ENCODE measurements around the gene RFPL3. TPM values are rescaled to one million over a fixed set of nuclear protein-coding genes. Genes with fewer than 3 reads are reported as not detected.

RFPL3 gene
- polyA plus RNA-seq, 6 donors from 2014 or later = not detected

DNA sequence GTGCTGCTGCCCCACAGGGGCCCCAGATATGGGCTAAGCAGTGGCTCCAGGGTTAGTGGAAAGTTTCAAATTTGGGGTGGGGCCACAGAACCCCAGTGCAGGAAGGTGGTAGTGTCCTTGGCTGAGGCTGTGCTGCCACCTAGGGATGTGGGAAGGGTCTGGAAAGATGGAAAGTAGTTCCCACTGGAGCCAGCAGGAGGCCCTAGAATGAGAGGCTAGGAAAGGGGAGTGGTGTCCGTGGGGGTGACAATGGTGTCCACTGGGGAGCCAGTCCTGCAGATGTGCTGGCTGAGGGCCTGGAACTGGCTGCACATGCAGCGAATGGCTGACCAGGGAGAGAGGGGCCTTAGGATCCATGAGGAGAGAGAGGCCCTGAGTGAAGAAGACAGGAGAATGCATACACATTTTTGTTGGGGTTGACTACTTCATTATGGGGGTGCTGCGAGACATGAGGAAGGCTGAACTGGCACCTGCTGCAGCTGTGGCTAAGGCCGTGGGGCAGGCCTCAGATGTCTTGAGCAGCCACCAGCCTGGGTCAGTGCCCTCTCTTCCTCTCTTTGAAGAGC lies 21.1 kb downstream of the RFPL3 start:
- no peaks in the 10 kb centered on the region for H3K9me3 Mint-ChIP-seq
- H3K36me3 Mint-ChIP-seq = no peaks in the 10 kb centered on the region
- H3K4me1 Mint-ChIP-seq = no peaks in the 10 kb centered on the region
- DNase-seq (no peak), ATAC-seq (ENCODE audit: low read depth in 2 of 2) (no peak)
- H3K27me3 Mint-ChIP-seq = peaks cover 0 to 5% (median 0%) of the 10 kb centered on the region in 3 donors
- no peak overlapping the region for H3K4me3 Mint-ChIP-seq
- peak overlapping the region in 2 of 6 donors; percentile 26 to 27 for H3K27ac Mint-ChIP-seq

DNA sequence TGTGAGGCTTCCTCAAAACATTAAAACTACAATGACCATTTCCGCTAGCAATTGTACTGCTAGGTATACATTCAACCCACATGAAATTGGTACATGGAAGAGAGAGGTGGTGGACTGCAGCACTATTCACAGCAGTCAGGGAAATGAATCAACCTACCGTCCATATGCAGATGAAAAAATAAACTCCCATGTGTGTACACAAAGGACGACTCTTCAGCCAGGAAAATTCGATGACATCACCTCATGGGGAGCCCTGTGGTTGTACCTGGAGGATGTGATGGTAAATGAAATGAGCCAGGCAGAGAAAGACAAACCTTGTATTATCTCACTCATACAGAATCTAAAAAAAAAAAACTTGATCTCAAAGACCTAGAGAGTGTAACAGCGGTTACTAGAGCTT lies 23.3 kb downstream of the RFPL3 start:
- Mint-ChIP-seq H3K27ac (no peak overlapping the region), H3K36me3 (no peaks in the 10 kb centered on the region), H3K9me3 (no peaks in the 10 kb centered on the region), H3K4me3 (no peak overlapping the region), H3K4me1 (no peaks in the 10 kb centered on the region), H3K27me3 (peaks cover 0 to 5% (median 0%) of the 10 kb centered on the region in 3 donors)
- DNase-seq = no peak
- no peak for ATAC-seq (ENCODE audit: low read depth in 2 of 2)

DNA sequence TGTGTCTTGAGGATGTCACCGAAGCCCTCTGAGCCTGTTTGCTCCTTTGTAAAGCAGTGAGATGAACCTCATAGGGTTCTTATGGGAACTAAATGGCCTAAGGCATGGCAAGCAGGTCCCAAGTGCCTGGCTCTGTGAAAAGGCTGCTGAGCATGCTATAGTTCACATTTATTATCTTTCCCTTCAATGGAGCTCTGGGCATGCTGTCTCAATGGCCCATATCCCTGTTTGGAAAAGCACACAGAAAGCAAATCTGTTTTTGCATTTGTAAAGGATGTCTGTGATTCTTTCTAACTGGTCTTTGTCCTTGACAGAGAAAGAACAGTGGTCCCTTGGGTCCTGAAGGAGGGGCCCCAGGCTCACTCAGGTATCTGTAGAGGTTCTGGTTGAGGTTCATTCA lies 28.0 kb downstream of the RFPL3 start:
- no peaks in the 10 kb centered on the region for H3K4me1 Mint-ChIP-seq
- peak overlapping the region in 2 of 6 donors; percentile 21 to 65 for H3K27ac Mint-ChIP-seq
- H3K27me3 Mint-ChIP-seq = no peaks in the 10 kb centered on the region
- DNase-seq (no peak), ATAC-seq (ENCODE audit: low read depth in 2 of 2) (no peak)
- no peaks in the 10 kb centered on the region for H3K9me3 Mint-ChIP-seq
- peaks cover 10 to 25% of the 10 kb centered on the region in 2 donors for H3K36me3 Mint-ChIP-seq
- no peak overlapping the region for H3K4me3 Mint-ChIP-seq

DNA sequence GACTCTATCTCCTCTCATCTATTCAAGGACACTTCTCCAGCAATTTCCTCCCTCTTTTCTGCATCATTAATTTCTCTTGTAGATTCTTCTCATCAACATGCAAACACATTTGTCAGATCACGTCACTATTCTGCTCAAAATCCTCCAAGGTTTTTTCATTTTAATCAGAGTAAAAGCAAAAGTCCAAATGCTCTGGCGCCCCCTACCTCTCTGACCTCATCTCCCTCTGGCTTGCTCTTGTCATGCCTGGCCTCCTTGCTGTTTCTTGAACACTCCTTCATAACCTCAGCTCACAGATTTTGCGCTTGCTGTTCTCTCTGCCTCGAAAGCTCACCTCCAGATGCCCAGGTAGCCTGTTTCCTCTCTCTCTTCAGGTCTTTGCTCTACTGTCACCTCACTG lies 32.0 kb downstream of the RFPL3 start:
- Mint-ChIP-seq H3K36me3 (peaks cover 24 to 33% of the 10 kb centered on the region in 2 donors), H3K4me1 (peaks cover 0 to 4% (median 0%) of the 10 kb centered on the region in 3 donors), H3K27me3 (no peaks in the 10 kb centered on the region), H3K4me3 (peak overlapping the region in 1 of 8 donors; percentile 25), H3K9me3 (no peaks in the 10 kb centered on the region), H3K27ac (peak overlapping the region in 3 of 6 donors; percentile 14 to 72 (median 59))
- ATAC-seq (ENCODE audit: low read depth in 2 of 2) = no peak
- DNase-seq = no peak

DNA sequence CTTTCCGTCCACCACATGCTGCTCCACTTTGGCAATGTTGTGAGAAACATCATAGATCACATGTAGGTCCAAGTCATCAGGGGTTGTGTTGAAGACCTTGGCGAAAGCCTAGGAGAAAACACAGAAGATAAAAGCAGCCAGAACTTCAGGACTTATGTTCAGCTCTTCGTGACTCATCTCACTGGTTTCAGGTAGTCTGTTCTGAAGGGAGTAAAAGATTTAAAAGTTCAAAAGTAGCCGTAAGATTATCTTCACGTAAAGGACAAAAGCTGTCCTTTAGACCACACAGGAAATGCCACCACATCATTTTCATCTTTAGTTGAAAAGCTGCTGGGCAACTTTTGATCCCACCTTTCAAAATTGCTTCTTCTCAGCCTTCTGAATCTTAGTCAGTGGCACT lies 37.4 kb downstream of the RFPL3 start:
- no peaks in the 10 kb centered on the region for H3K9me3 Mint-ChIP-seq
- peaks cover 29 to 40% of the 10 kb centered on the region in 2 donors for H3K36me3 Mint-ChIP-seq
- H3K27me3 Mint-ChIP-seq = no peaks in the 10 kb centered on the region
- H3K4me3 Mint-ChIP-seq = no peak overlapping the region
- DNase-seq (no peak), ATAC-seq (ENCODE audit: low read depth in 2 of 2) (no peak)
- H3K4me1 Mint-ChIP-seq = peaks cover 0 to 8% (median 0%) of the 10 kb centered on the region in 3 donors
- peak overlapping the region in 1 of 6 donors; percentile 38 for H3K27ac Mint-ChIP-seq

DNA sequence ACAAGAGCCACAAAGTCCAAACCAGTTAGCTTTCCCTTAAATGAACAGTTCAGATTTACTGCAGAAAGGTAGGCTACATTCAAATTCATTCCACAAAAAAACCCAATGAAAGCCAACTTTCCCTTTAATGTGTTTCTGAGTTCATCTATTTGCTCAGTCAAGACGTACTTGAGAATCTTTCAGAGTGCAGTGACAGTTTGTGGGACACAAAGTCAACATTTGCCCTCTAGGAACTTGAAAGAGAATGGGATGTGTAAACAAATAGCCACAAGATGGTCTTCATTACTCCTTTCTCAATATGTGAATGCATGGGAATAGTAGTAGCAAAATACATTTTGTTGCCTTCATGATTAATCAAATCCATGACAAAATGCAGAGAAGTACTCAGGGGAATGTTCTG lies 38.6 kb downstream of the RFPL3 start:
- peaks cover 34 to 44% of the 10 kb centered on the region in 2 donors for H3K36me3 Mint-ChIP-seq
- peaks cover 0 to 8% (median 0%) of the 10 kb centered on the region in 3 donors for H3K4me1 Mint-ChIP-seq
- no peak for DNase-seq
- H3K27ac Mint-ChIP-seq = no peak overlapping the region
- H3K27me3 Mint-ChIP-seq = no peaks in the 10 kb centered on the region
- no peaks in the 10 kb centered on the region for H3K9me3 Mint-ChIP-seq
- H3K4me3 Mint-ChIP-seq = no peak overlapping the region
- no peak for ATAC-seq (ENCODE audit: low read depth in 2 of 2)

DNA sequence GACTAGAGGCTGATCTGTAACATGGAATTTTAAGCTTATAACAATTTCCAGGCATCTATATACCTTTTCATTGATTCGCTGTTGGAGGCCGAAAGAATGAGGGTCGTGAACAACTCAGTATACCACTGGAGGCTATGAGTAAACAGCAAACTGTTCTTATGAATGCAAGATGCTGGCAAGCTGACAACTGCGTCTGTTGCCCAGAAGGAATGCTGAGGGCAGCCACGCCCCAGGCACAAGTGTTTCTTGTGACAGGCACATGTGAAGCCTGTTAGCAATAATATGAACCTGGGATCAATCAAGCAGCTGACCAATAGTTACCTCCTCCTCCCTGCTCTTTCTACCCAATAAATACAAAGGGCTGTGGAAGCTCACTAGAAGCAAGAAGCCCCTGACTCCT lies 39.1 kb downstream of the RFPL3 start:
- Mint-ChIP-seq H3K4me1 (peaks cover 0 to 8% (median 0%) of the 10 kb centered on the region in 3 donors), H3K36me3 (peaks cover 34 to 47% of the 10 kb centered on the region in 2 donors), H3K4me3 (no peak overlapping the region), H3K27ac (no peak overlapping the region), H3K9me3 (no peaks in the 10 kb centered on the region), H3K27me3 (no peaks in the 10 kb centered on the region)
- DNase-seq (no peak), ATAC-seq (ENCODE audit: low read depth in 2 of 2) (no peak)

DNA sequence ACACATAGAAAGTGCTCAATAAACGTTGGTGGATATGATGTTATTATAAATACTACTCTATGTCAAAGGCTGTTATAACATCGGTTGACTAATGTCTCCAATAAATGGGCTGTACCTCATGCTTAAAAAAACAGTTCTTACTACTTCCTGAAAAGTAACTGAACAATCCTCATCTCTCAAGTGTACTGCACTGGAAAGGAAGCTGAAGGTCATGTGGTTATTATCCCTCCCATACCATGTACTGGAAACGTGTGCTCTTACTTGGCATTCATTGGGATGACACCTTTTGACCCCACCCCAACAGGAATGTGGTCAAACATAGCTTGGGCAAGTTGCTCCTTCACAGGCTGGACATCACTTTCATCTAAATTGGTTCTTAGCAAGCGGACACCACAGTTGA lies 43.8 kb downstream of the RFPL3 start:
- ATAC-seq (ENCODE audit: low read depth in 2 of 2) (no peak), DNase-seq (no peak)
- H3K4me1 Mint-ChIP-seq = peaks cover 3 to 13% (median 5%) of the 10 kb centered on the region in 3 donors
- no peaks in the 10 kb centered on the region for H3K9me3 Mint-ChIP-seq
- H3K36me3 Mint-ChIP-seq = peaks cover 24 to 42% of the 10 kb centered on the region in 2 donors
- no peak overlapping the region for H3K4me3 Mint-ChIP-seq
- no peak overlapping the region for H3K27ac Mint-ChIP-seq
- H3K27me3 Mint-ChIP-seq = no peaks in the 10 kb centered on the region

DNA sequence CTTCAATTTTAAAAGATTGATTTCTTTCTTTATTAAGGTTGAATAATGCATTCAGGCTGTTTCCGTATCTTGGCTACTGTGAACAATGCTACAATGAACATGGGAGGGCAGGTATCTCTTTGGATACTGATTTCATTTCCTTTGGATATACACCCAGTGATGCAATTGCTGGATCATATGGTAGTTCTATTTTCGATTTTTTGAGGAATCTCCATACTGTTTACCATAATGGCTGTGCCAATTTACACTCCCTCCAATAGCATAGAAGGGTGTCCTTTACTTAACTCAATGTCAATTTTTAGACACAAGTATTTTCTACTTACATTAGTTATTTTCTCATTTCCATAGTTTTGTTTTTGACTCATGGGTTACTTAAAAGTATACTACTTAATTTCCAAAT lies 46.4 kb downstream of the RFPL3 start:
- DNase-seq (no peak), ATAC-seq (ENCODE audit: low read depth in 2 of 2) (no peak)
- Mint-ChIP-seq H3K4me3 (no peak overlapping the region), H3K9me3 (peaks cover 0 to 1% (median 0%) of the 10 kb centered on the region in 7 donors), H3K27me3 (no peaks in the 10 kb centered on the region), H3K4me1 (peaks cover 20 to 36% (median 24%) of the 10 kb centered on the region in 3 donors), H3K36me3 (peaks cover 24 to 37% of the 10 kb centered on the region in 2 donors), H3K27ac (no peak overlapping the region)

DNA sequence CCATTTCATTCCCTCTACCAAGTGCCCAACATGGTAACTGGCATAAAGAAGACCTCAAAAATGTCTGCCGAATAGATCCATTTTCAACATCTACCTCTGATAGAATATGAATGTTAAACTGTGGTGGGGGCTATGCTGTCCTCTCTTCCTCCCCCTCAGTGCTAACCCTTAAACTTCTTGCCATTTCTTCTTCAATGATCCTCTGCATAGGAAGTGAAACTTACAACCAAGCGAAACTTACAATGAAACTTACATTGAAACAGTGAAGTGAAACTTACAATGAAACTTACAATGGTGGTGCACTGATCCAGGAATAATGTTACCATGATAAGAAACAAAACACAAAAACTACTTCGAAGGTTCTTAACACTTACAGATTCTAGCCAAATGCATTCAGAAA lies 49.6 kb downstream of the RFPL3 start:
- Mint-ChIP-seq H3K27me3 (no peaks in the 10 kb centered on the region), H3K27ac (peak overlapping the region; percentile 22 to 89 (median 83)), H3K4me1 (peaks cover 27 to 60% (median 38%) of the 10 kb centered on the region in 3 donors), H3K36me3 (peaks cover 8 to 19% of the 10 kb centered on the region in 2 donors), H3K9me3 (peaks cover 0 to 1% (median 0%) of the 10 kb centered on the region in 7 donors), H3K4me3 (peak overlapping the region; percentile 14 to 76 (median 34))
- peak; percentile 78 for DNase-seq
- ATAC-seq (ENCODE audit: low read depth in 2 of 2) = peak; percentile 86

DNA sequence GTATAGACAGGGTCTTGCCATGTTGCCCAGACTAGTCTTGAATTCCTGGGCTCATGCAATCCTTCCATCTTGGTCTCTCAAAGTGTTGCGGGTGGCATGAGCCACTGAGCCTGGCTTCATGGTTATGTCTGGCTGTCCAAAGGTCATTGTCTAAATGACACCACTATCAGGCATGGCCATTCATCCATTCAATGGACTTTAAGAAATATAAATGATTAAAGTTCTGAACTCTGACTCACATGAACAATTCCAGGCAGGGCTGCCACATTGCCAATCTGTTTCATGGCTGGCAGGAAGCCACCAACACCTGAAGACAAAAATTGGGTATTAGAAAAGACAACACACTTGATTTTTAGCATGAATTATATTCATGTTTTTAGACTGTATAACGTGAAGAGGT lies 50.3 kb downstream of the RFPL3 start:
- DNase-seq (no peak), ATAC-seq (ENCODE audit: low read depth in 2 of 2) (no peak)
- H3K4me3 Mint-ChIP-seq = peak overlapping the region in 6 of 8 donors; percentile 35 to 76 (median 60)
- peaks cover 0 to 1% (median 0%) of the 10 kb centered on the region in 7 donors for H3K9me3 Mint-ChIP-seq
- H3K36me3 Mint-ChIP-seq = peaks cover 8 to 19% of the 10 kb centered on the region in 2 donors
- H3K27ac Mint-ChIP-seq = peak overlapping the region; percentile 22 to 89 (median 82)
- no peaks in the 10 kb centered on the region for H3K27me3 Mint-ChIP-seq
- H3K4me1 Mint-ChIP-seq = peaks cover 27 to 66% (median 38%) of the 10 kb centered on the region in 3 donors

DNA sequence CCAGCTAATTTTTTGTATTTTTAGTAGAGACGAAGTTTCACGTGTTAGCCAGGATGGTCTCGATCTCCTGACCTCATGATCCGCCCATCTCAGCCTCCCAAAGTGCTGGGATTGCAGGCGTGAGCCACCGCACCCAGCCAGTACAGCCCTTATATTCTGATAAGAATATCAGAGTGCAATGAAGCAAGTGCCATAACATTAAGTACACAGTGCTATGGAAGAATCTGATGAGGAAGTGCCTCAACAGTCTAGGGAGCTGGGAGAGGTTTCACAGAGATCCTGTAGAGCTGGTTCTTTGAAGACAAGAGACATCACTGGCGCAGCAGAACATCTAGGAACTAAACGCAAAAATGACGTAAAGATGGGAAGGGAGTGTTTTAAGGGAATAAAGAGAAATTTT lies 52.3 kb downstream of the RFPL3 start:
- Mint-ChIP-seq H3K4me3 (peak overlapping the region; percentile 53 to 98 (median 95)), H3K4me1 (peaks cover 27 to 64% (median 38%) of the 10 kb centered on the region in 3 donors), H3K27ac (peak overlapping the region in 5 of 6 donors; percentile 13 to 92 (median 60)), H3K9me3 (peaks cover 0 to 1% (median 0%) of the 10 kb centered on the region in 7 donors), H3K36me3 (peaks cover 0 to 12% of the 10 kb centered on the region in 2 donors), H3K27me3 (peaks cover 0 to 2% (median 1%) of the 10 kb centered on the region in 3 donors)
- ATAC-seq (ENCODE audit: low read depth in 2 of 2) (no peak), DNase-seq (no peak)

DNA sequence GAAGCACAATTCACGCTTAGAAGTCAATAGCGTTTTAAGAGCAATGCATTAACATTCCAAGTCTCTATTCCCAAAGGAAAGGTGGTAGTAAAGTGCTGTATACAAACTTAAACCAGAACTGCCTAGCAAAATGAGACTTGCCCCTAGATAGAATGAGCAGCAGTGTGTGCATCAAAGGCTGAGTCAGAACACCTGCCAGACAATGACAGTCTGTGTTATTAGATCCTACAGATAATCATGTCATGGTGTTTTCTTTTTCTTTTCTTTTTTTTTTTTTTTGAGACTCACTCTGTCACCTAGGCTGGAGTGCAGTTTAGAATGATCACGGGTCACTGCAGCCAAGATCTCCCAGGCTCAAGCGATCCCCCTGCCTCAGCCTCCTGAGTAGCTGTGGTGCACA lies 52.8 kb downstream of the RFPL3 start:
- H3K4me1 Mint-ChIP-seq = peaks cover 27 to 64% (median 38%) of the 10 kb centered on the region in 3 donors
- ATAC-seq (ENCODE audit: low read depth in 2 of 2) = no peak
- peaks cover 0 to 11% of the 10 kb centered on the region in 2 donors for H3K36me3 Mint-ChIP-seq
- H3K27ac Mint-ChIP-seq = peak overlapping the region in 4 of 6 donors; percentile 51 to 97 (median 80)
- H3K9me3 Mint-ChIP-seq = peaks cover 0 to 1% (median 0%) of the 10 kb centered on the region in 7 donors
- H3K27me3 Mint-ChIP-seq = peaks cover 0 to 7% (median 6%) of the 10 kb centered on the region in 3 donors
- H3K4me3 Mint-ChIP-seq = peak overlapping the region; percentile 90 to 99 (median 96)
- no peak for DNase-seq
